Measurements from ENCODE around the gene TEX10. TPM values are rescaled to one million over a fixed set of nuclear protein-coding genes. Genes with fewer than 3 reads are reported as not detected.
"Not testable (repeated sequence)": the region's sequence is repeated elsewhere in the genome, so short reads cannot be mapped to it uniquely, and the experiment has no call there.

TEX10 gene
- 8.0 TPM for total RNA-seq
- long read RNA-seq, transcript TEX10-201 (15 exons, 3,074 nt), result major isoform, 22 of 35 reads
- long read RNA-seq, partial matches to known transcripts, result 5 of 35 reads
- long read RNA-seq, other reads (novel, unspliced or antisense), result 8 of 35 reads

GRCh38 chr9:100352727-100353505 lies at the start of gene TEX10:
Gene TEX10 (minus strand): TSS chr9:100352942. CDS start chr9:100349363, 3,579 bp downstream.
- ATAC-seq (ENCODE audit: poor library complexity) (peak; percentile 99), DNase-seq (peak; percentile 94)
- intact Hi-C loops (cut with DNase I), result loop anchor here (10.0 kb wide), 1 partner anchor 242 kb away; no protein-coding TSS in a partner anchor

- DNase-seq (no peak), ATAC-seq (ENCODE audit: poor library complexity) (no peak)
- intact Hi-C loops (cut with DNase I), result no loop called here
Observed at GRCh38 chr9:100401042-100401441, 48.3 kb upstream of the TEX10 start.

- ATAC-seq (ENCODE audit: poor library complexity) (no peak), DNase-seq (no peak)
- intact Hi-C loops (cut with DNase I), result no loop called here
Observed at GRCh38 chr9:100397529-100398266, 45.0 kb upstream of the TEX10 start.

- DNase-seq (no peak), ATAC-seq (ENCODE audit: poor library complexity) (no peak)
- intact Hi-C loops (cut with DNase I), result no loop called here
Observed at GRCh38 chr9:100396769-100397168, 44.0 kb upstream of the TEX10 start.

- intact Hi-C loops (cut with DNase I), result no loop called here
- ATAC-seq (ENCODE audit: poor library complexity), result no peak
Observed at GRCh38 chr9:100394816-100395215, 42.1 kb upstream of the TEX10 start.

GRCh38 chr9:100394032-100394695 lies 41.4 kb upstream of the TEX10 start:
- intact Hi-C loops (cut with DNase I), result no loop called here
- no peak for ATAC-seq (ENCODE audit: poor library complexity)

More at GRCh38 chr9:100394816-100395215, 42.1 kb upstream of the TEX10 start:
- DNase-seq, result no peak

GRCh38 chr9:100392989-100393388 lies 40.2 kb upstream of the TEX10 start:
- intact Hi-C loops (cut with DNase I); ATAC-seq (ENCODE audit: poor library complexity); DNase-seq: not testable (repeated sequence)

More at GRCh38 chr9:100394032-100394695, 41.4 kb upstream of the TEX10 start:
- DNase-seq, result no peak

- intact Hi-C loops (cut with DNase I), result no loop called here
- DNase-seq (no peak), ATAC-seq (ENCODE audit: poor library complexity) (no peak)
Observed at GRCh38 chr9:100379862-100380261, 27.1 kb upstream of the TEX10 start.

- DNase-seq (no peak), ATAC-seq (ENCODE audit: poor library complexity) (no peak)
- intact Hi-C loops (cut with DNase I), result no loop called here
Observed at GRCh38 chr9:100377015-100377414, 24.3 kb upstream of the TEX10 start.

GRCh38 chr9:100375658-100376057 lies 22.9 kb upstream of the TEX10 start:
- DNase-seq, result no peak
- ATAC-seq (ENCODE audit: poor library complexity), result no peak
- intact Hi-C loops (cut with DNase I), result no loop called here

GRCh38 chr9:100372648-100373047 lies 19.9 kb upstream of the TEX10 start:
- intact Hi-C loops (cut with DNase I), result no loop called here
- no peak for ATAC-seq (ENCODE audit: poor library complexity)
- DNase-seq, result no peak

- DNase-seq (no peak), ATAC-seq (ENCODE audit: poor library complexity) (no peak)
- intact Hi-C loops (cut with DNase I), result no loop called here
Observed at GRCh38 chr9:100370064-100370723, 17.5 kb upstream of the TEX10 start.

- intact Hi-C loops (cut with DNase I), result no loop called here
- ATAC-seq (ENCODE audit: poor library complexity) (no peak), DNase-seq (no peak)
Observed at GRCh38 chr9:100368672-100369071, 15.9 kb upstream of the TEX10 start.

- intact Hi-C loops (cut with DNase I), result no loop called here
- no peak for DNase-seq
Observed at GRCh38 chr9:100366121-100366520, 13.4 kb upstream of the TEX10 start.

GRCh38 chr9:100364013-100364412 lies 11.3 kb upstream of the TEX10 start:
- DNase-seq (no peak), ATAC-seq (ENCODE audit: poor library complexity) (no peak)
- intact Hi-C loops (cut with DNase I), result no loop called here

More at GRCh38 chr9:100366121-100366520, 13.4 kb upstream of the TEX10 start:
- no peak for ATAC-seq (ENCODE audit: poor library complexity)

GRCh38 chr9:100359057-100359456 lies 6.3 kb upstream of the TEX10 start:
- DNase-seq (no peak), ATAC-seq (ENCODE audit: poor library complexity) (no peak)
- intact Hi-C loops (cut with DNase I), result loop anchor here (10.0 kb wide), 1 partner anchor 236 kb away; no protein-coding TSS in a partner anchor

GRCh38 chr9:100357501-100357900 lies 4.8 kb upstream of the TEX10 start:
- ATAC-seq (ENCODE audit: poor library complexity), result no peak
- DNase-seq, result no peak
- intact Hi-C loops (cut with DNase I), result loop anchor here (10.0 kb wide), 1 partner anchor 237 kb away; no protein-coding TSS in a partner anchor

- ATAC-seq (ENCODE audit: poor library complexity) (no peak), DNase-seq (no peak)
- intact Hi-C loops (cut with DNase I), result loop anchor here (10.0 kb wide), 1 partner anchor 239 kb away; no protein-coding TSS in a partner anchor
Observed at GRCh38 chr9:100355561-100355960, 2.8 kb upstream of the TEX10 start.

Data from Right ventricle myocardium superior (tissue), 1 donor.